Activated effector memory CD4-positive, alpha-beta T cell treated with Interleukin-2 at 50 U/mL for 16 hours (primary cell): Measurements from ENCODE around the gene ABHD4.
"Not testable (repeated sequence)": the region's sequence is repeated elsewhere in the genome, so short reads cannot be mapped to it uniquely, and the experiment has no call there.

Experiments
- DNase-seq: peaks from one replicate; pipeline ENCODE4 v3.0.0-alpha.2; 2020

ABHD4 gene

DNA sequence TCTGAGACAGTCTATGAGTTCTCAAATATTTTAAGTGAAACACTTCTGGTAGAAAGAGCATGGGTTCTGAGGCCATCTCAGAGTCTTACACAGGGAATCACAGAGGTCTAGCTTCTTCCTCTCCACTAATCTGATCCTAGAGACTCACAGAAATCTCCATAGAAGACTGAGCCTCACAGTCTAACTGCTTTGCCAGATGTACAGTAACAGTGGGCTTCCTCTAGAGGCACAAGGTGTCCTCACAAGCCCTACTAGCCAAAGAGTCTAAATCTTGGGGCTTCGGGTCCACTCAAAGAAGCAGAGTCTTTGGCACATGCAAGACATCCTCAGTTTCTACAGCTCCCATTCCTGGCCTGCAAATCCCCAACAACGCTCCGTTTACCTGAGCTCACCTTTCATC, 32.0 kb downstream of the ABHD4 start:
- no peak for DNase-seq

GRCh38 chr14:22630486-22630885, 32.4 kb downstream of the ABHD4 start:
- DNase-seq, result no peak

GRCh38 chr14:22634233-22634900, 36.3 kb downstream of the ABHD4 start:
- no peak for DNase-seq

DNA sequence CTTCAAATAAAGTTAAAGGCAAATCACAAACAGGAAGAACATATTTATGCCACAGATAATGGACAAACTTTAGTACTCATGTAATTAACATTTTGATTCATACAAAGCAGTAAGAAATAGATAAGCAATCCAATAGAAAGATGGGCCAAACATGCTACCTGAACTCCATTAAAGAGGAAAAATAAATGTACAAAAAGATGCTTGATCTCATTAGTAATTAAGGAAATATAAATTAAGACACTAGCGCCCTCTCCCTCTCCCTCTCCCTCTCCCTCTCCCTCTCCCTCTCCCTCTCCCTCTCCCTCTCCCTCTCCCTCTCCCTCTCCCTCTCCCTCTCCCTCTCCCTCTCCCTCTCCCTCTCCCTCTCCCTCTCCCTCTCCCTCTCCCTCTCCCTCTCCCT, 37.9 kb downstream of the ABHD4 start:
- DNase-seq, result not testable (repeated sequence)

DNA sequence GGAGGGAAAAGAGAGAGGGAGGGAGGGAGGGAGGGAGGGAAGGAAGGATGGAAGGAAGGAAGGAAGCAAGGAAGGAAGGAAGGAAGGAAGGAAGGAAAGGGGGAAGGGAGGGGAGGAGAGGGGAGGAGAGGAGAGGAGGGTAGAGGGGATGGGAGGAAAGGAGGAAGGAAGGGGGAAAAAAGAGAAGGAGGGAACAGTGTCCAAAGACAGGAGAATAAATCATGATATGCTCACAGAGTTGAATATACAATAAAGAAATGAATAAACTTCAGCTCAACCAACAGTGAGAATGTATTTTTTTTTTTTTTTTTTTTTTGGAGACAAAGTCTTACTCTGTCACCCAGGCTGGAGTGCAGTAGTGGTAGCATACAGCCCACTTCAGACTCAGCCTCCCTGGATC, 42.1 kb downstream of the ABHD4 start:
- DNase-seq, result no peak

DNA sequence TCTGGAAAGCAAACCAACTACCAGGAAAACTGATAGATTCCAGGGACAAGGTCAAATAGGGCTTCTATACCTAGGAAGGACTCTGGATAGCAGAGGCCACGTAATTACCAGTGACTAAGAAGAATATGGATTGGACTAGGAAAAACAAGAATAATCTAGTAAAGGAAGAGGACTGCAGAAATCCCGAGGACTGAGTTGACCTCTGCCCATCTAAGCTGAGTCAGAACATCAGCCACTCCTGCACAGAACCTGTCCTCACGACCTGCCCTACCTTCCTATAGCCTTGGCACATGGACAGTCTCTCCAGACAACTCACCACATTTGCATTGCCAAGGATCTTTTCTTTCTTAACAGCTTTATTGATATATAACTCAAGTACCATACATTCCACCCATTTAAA, 43.7 kb downstream of the ABHD4 start:
- DNase-seq, result no peak

- no peak for DNase-seq
These were observed 46.2 kb downstream of the ABHD4 start, which contains the start of gene OR6J1 for GRCh38 chr14:22644305-22644635. TSS of gene OR6J1 (minus strand) at chr14:22644352. CDS start at chr14:22634811, 9,541 bp downstream.

- DNase-seq, result no peak
These were observed 48.6 kb downstream of the ABHD4 start for GRCh38 chr14:22646570-22647254.

- DNase-seq, result no peak
These were observed 50.4 kb downstream of the ABHD4 start for GRCh38 chr14:22648506-22648905.

GRCh38 chr14:22650046-22650739, 52.1 kb downstream of the ABHD4 start:
- DNase-seq, result no peak

- DNase-seq, result no peak
These were observed 52.9 kb downstream of the ABHD4 start for GRCh38 chr14:22650960-22651521.

- no peak for DNase-seq
These were observed 53.5 kb downstream of the ABHD4 start for GRCh38 chr14:22651586-22651985.

DNA sequence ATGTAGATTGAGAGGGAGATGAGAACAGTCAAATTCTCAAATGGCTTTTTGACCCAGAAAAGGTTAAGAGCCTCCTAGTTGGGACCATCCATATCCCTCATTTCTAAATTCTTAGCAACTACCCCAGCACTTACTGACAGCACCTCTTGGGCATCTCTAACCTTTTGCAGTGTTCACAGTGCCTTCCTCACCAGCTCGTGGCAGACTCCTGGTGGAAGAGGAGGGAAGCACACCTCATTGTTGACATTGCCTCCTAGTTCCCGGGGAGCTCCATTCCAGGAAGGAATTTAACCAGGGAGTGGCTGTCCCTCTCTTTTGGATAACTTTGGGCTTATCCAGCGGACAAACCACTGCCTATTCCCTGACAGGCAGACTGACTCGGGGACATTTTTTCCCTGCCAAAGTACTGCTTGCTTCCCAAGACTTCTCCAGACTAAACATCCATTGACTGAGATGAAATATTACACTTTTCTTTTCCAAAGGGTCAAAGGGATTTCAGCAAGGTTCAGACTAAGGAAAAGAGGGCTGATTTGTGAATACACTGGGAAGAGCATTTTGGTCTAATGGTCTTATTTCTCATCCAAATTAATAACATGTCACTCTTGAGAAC, 55.0 kb downstream of the ABHD4 start:
- peak; percentile 15 for DNase-seq

DNA sequence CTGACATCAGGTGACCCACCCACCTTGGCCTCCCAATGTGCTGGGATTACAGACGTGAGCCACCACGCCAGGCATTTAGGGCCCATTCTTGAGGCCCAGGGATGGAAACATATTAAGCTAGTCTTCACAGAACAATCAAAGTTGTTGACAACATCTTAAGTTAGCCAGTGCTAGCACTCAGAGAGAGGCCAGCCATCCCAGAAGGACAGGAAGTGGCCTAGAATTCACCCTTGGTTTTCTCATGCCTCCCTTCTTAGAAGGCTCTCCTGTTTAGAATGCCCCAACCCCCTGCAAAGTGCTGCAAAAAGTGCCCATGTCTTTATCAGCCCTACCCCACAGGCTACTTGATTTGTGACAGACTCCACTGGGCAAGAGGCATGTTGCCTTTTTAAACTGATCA, 58.1 kb downstream of the ABHD4 start:
- no peak for DNase-seq

GRCh38 chr14:22656945-22657731, 59.0 kb downstream of the ABHD4 start:
- DNase-seq, result no peak

DNA sequence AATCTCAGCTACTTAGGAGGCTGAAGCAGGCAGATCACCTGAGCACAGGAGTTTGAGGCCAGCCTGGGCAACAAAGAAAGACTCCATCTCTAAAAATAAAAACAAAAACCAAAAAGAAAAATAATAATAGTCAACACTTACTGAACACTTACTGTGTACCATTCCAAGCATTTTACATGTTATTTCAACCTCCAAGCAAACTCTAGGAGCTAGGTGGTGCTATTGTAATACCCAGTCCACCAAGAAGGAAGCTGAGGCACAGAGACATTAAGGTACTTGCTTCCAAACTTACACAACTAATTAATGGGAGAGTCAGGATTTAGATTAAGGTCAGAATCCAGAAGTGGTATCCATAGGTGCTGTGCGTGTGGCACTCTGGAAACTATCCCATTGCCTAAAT, 59.8 kb downstream of the ABHD4 start:
- DNase-seq, result no peak

GRCh38 chr14:22658946-22659345, 60.8 kb downstream of the ABHD4 start:
- no peak for DNase-seq

DNA sequence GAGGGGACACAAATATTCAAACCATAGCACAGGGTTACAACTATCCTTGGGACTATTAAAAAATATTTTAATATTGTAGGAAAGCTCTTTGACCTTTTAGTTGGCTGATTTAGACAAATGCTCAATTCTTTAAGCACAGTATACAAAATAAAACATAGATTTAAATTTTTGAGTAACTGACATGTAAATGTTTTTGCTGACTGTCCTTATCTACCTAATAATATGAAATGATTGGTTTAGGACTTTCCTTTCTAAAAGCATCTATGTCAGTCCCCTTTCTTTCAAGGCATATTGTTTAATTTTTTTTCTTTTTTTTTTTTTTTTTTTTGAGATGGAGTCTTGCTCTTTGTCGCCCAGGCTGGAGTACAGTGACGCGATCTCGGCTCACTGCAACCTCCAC, 62.6 kb downstream of the ABHD4 start:
- no peak for DNase-seq
